LNCaP clone FGC (cell line): ENCODE data around the gene SEMA5B.
A peak's percentile ranks its signal among the peaks of the same experiment; 100 is the strongest.

ENCODE experiments used
- DNase-seq: peaks from one replicate; pipeline ENCODE4 v3.0.0-alpha.2; 2011; ENCODE audit warnings: low read depth
- H3K4me3 ChIP-seq: 2 replicates; pipeline ENCODE4 v1.5.1; 2011; ENCODE audit warnings: mild to moderate bottlenecking, low read depth, low read length, control low read depth
- TF ChIP-seq, protein P1 (sequence below): IDR thresholded peaks from 2 replicates; pipeline ENCODE4 v1.5.1; 2012; ENCODE audit warnings: mild to moderate bottlenecking; ENCODE audit not compliant: control insufficient read depth, insufficient read depth; ENCODE audit errors: extremely low read depth

Gene SEMA5B

DNA sequence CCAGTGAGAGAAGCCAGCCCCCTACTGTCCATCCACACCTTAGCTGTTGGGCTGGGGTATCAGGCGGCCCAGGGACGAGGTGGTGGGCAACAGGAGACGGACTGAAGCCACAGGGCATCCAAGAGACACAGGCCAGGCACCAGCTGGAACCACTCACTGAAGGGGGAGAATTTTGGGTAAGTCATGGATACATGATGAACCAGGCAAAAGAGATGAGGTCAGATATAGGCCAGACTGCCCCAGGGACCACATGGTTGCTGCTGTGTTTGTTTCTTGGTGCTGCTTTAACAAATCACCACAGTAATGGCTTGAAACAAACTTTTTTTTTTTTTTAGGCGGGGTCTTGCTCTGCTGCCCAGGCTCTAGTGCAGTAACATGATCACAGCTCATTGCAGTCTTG is 66.4 kb downstream of the SEMA5B start:
- H3K4me3 ChIP-seq: no peak overlapping the region
- TF ChIP-seq, protein P1, sequence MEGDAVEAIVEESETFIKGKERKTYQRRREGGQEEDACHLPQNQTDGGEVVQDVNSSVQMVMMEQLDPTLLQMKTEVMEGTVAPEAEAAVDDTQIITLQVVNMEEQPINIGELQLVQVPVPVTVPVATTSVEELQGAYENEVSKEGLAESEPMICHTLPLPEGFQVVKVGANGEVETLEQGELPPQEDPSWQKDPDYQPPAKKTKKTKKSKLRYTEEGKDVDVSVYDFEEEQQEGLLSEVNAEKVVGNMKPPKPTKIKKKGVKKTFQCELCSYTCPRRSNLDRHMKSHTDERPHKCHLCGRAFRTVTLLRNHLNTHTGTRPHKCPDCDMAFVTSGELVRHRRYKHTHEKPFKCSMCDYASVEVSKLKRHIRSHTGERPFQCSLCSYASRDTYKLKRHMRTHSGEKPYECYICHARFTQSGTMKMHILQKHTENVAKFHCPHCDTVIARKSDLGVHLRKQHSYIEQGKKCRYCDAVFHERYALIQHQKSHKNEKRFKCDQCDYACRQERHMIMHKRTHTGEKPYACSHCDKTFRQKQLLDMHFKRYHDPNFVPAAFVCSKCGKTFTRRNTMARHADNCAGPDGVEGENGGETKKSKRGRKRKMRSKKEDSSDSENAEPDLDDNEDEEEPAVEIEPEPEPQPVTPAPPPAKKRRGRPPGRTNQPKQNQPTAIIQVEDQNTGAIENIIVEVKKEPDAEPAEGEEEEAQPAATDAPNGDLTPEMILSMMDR: no peak
- no peak for DNase-seq

DNA sequence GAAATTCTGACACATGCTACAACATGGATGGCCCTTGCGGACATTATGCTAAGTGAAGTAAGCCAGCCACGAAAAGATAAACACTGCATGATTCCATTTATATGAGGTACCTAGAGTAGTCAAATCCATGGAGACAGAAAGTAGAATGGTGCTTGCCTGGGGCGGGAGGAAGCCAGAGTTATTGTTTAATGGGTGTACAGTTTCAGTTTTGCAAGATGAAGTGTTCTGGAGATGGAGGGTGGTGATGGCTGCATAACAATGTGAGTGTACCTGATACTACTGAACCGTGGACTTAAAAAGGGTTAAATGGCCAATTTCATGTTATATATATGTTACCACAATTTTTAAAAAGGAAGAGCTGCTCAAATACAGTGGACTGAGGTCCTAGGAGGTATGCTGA is 66.9 kb downstream of the SEMA5B start:
- TF ChIP-seq, protein P1: no peak
- H3K4me3 ChIP-seq: no peak overlapping the region
- no peak for DNase-seq

DNA sequence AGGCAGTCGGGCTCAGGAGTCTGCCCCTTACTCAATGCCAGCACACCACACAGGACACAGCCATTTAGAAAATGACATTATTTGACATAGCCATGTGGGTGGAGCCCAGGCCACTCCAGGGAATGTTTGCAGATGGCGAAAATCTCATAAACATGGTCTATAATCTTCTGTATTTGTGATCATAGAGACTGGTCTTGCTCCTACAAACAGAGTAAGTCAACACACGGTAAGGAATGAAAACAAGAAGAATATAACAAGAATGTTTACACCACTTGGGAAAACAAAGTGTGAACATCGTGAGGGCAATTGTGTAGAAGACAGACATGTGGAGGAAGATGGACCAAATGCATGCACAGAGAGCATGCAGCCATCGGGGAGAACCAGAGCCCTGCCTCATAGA is 68.2 kb downstream of the SEMA5B start:
- H3K4me3 ChIP-seq: no peak overlapping the region
- DNase-seq: peak; percentile 64
- TF ChIP-seq, protein P1: no peak

DNA sequence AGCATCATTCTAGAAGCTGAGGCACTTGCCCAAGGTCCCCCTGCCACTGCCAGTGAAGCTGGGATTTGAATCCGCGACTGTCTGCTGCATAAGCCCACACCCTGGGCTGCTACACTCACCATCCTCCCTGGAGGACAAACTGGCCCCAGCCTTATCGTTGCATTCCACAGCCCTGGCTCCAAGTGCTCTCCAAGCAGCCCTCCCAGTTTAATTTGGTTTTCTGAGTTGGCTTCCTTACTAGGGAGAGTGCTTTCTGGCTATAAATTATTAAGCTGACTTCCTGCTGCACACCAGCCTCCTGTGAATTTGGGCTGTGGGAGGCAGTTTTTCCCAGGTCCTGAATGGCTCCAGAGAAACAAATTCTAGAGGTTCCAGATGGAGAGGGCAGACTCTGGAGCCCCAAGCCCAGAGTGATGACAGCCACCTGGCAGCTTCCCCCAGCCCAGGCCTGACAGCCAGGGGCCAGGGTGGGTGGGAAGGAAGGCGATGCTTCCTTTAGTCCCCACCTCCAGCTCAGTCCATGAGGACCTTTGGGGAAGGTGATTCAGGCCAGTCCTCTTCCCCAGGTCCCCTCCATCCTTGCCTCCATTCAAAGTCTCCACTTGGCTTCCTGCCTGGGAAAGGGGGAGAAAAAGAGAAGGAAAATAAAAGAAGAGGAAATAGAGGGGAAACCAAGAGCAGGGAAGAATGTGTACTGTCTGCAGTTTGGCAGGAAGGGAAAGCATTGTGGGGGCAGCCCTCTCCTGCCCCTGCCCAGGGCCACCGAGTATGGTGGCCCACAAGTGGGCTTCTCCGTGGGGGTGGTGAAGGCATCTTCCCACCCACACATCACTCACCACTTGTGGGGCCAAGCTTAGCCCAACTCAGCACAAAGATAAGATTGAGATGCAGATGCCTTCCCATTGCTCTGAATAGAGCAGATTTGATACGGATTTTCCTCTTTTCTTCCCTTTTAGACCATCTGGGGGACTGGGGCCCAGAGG is 69.6 kb downstream of the SEMA5B start:
- no peak overlapping the region for H3K4me3 ChIP-seq
- TF ChIP-seq, protein P1: no peak
- DNase-seq: no peak

DNA sequence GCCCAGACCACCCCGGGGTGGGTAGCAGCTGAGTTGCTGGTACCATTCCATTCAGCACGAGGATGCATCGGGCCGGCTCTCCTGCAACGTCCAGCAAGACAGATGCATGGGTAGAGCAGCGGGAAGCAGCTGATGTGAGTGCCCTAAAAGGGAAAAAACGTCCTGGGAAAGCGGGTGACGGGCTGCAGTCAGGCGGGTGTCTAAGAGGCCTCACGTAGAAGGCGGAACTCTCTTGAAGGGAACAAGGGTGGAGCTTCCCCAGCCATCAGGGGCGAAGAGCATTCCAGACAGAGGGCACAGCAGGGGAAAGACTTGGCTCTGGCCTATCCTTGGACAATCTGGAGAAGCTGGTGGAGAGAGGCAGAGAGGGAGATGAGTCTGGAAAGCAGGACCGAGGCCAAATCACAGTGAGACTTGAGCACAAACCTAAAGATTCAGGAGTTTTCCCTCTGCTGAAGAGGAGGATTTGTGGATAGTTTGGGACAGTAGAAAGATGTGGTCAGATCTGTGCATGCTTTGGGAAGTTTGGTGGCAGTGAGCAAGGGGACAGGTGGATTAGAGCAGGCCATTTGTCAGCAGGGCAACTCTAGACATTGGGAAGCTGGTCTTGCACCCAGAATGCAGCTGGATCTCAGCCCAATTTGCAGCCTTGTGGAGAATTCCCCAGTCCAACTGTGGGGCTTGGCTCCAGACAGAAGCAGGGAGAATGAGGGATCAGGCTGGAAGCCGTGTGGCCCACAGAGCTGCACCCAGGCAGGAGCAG is 70.7 kb downstream of the SEMA5B start:
- TF ChIP-seq, protein P1: no peak
- H3K4me3 ChIP-seq: no peak overlapping the region
- DNase-seq: no peak

DNA sequence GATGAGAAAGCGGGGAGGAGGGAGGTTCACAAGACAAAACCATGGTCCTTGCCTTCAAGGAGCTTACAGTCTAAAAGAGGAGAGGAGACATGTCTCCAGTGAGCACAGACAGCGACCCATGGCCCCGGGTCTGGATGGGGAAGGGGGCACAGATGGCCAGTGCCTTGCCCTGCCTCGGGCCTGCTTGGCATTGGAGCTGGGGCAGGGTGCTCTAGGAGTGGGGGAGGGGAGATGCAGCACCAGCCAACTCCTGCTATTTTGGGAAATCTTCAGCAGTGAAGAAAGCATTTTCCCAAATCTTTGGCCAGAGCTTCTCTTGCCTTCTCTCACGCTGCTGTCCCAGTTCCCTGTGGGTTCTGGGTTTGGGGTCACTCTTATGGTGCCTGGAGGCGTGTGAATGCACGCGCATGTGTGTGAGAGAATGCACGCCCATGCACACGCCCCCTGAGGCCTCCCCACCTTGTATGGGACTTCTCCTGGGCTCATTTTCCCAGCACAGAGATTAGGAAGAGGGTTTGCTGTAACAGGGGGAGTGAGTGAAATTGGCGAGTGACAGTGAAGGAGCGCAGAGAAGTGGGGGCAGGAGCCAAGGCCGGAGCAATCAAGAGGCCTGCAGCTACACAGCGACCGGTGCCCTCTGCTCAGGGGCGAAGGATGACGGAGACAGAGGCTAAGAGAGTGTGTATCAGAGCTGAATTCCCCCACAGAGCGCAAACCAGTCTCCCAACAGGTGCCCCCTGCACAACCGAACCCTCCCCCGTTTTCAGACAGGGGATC is 71.5 kb downstream of the SEMA5B start:
- DNase-seq: no peak
- TF ChIP-seq, protein P1: no peak
- H3K4me3 ChIP-seq: no peak overlapping the region
